AG09319 (cell line): ENCODE measurements around the gene NXPH2.

Experiments
- DNase-seq: peaks from one replicate; pipeline ENCODE4 v3.0.0-alpha.2; 2010; ENCODE audit warnings: low read depth; ENCODE audit errors: extremely low read depth
- CTCF ChIP-seq: IDR thresholded peaks from 2 replicates; pipeline ENCODE4 v1.5.1; 2011; ENCODE audit warnings: low read depth, mild to moderate bottlenecking, inconsistent platforms, low read length, moderate library complexity

NXPH2 gene

DNA sequence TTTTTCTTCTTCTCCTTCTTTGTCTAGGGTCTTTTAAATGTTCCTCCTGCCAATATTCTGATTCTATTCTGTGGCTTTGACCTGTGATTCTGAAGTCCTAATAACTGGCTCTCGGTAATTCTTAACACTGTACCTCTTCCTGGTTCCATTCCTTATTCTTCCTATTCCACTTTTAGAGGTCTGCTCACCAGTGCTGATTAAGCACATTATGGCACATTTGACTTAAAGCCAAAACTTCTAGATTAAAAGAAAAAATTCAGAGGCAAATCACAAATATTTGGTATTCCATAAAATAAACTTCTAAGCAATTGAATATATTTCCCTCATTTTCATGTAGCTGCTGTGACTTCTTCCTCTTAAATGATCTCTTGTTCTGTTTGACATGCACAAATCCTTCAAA is 47.5 kb downstream of the NXPH2 start:
- DNase-seq, result no peak
- TF ChIP-seq CTCF, result no peak

DNA sequence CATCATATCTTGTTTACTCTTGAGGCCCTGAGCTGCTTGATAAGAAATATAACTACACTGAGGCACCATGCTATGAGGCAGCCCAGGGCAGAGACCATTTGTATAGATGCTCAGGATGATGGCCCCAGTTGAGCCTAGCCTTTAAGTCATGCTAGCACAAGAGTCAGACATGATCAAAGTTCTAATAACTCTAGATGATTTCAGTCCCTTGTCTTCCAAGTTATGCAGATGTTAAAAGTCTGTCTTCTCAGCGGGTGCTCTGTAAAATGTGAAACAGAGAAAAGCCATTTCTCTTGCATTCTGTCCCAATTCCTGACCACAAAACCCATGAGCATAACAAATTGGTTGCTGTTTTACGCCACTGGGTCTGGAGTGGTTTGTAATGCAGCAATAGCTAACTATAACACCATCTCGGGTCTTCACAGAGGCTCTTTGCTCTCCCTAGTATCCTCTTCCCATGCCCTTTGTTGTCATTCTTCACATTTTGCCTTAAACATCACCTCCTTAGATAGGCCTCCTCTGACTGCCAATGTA is 49.6 kb downstream of the NXPH2 start:
- TF ChIP-seq CTCF, result no peak

GRCh38 chr2:138727956-138728355 is 52.2 kb downstream of the NXPH2 start:
- DNase-seq, result no peak
- no peak for TF ChIP-seq CTCF

More for the DNA sequence above, 49.6 kb downstream of the NXPH2 start:
- no peak for DNase-seq

GRCh38 chr2:138726681-138727080 is 53.5 kb downstream of the NXPH2 start:
- no peak for TF ChIP-seq CTCF

DNA sequence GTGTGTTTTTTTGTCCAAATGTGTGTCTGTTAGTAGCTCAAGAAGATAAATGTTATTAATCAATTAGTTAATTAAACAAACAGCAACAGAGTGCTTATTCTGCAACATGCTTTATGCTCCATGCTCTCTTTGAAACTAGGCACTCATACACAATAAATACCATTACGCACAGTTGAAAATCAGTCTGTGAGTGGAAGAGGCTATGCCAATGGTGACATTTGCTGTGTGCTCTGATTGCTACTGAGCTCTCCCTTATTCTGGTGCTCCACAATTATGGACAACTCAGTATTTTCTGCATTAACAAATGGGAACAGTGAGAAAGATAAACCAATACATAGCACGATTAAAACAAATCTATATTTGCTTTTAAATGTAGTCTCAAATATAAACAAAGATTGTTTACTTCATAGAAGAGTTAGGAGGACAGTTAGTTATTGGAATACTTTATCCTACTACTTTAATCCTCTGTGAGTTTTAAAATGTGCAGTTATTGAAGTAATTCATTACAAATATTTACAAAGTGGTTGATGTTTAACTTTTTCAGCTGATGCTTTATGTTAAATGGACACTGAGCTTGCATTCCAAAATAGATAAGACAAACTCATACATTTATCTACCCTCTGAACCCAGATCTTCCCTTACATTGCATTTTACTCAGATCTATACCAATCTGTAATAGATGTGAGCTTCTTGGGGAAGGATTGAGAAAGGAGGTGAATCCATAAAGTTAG is 55.3 kb downstream of the NXPH2 start:
- no peak for TF ChIP-seq CTCF
- DNase-seq, result no peak

More at GRCh38 chr2:138726681-138727080, 53.5 kb downstream of the NXPH2 start:
- no peak for DNase-seq

GRCh38 chr2:138724327-138724726 is 55.9 kb downstream of the NXPH2 start:
- DNase-seq, result no peak
- TF ChIP-seq CTCF, result no peak

DNA sequence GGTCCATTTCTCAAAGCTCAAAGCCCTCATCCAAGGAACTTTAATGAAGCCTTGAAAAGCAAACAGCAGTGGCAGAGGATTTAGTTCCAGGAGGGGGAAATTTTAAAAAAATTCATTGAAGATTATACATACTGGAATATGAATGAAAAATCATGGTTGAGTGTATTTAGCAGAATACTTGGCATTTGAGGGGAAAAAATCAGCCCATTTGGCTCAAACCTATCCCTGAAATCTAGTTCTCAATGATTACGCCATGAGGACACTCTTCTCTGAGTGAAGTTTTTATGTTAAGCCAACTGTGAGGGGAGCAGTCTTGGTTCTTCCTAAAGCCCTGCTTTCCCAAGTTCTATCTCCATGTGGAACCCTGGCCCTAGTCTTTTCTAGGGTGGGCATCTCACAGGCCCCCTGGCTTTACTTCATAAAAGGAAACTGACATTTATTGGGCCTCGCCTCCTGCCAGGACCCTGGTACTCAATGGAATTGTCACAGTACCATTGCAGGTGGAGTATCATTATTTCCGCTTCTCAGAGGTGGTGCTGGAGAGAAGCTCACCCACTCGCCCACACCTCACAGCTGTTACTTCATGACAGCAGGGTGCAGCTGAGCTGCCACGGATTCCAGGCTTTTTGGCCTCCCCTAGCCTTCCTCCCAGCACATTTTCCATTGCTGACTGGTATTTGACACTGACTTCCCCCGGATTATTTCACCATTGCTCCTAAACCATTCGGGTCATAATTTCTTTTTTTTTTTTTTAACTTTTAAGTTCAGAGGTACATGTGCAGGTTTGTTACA is 56.8 kb downstream of the NXPH2 start:
- no peak for DNase-seq
- TF ChIP-seq CTCF, result no peak
